Measurements from ENCODE around the gene CLEC3A.

The CLEC3A gene

DNA sequence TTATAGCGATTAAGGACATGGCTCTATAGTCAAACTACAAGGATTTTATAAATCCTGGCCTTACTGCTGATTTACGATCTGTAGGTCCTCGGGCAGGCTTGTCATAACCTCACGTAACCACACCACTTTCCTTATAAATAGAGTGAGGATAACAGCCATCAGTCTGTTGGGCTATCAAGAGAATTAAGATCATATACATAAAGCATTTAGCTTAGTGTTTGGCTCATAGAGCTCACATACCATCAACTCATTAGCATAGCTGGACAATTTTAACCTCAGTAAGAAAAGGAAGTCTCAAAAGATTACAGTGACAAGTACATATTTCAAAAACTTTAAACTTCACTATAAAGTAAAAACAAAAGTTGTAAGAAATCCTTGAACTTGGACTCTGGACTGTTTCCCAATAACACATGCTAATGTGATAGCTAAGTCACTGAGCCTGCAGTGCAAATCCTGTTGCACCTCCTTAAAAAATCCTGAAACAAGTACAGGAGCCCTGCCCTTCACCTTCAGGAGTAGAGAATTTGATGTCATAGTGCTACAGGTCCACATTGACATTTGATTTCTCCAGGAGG, 20.8 kb upstream of the CLEC3A start:
- TF ChIP-seq ZNF274 (IDR thresholded peaks at IDR 0.05; ENCODE audit: low read depth, low read length) = no peak
- H3K4me3 ChIP-seq (ENCODE audit: low read length) = no peak overlapping the region

DNA sequence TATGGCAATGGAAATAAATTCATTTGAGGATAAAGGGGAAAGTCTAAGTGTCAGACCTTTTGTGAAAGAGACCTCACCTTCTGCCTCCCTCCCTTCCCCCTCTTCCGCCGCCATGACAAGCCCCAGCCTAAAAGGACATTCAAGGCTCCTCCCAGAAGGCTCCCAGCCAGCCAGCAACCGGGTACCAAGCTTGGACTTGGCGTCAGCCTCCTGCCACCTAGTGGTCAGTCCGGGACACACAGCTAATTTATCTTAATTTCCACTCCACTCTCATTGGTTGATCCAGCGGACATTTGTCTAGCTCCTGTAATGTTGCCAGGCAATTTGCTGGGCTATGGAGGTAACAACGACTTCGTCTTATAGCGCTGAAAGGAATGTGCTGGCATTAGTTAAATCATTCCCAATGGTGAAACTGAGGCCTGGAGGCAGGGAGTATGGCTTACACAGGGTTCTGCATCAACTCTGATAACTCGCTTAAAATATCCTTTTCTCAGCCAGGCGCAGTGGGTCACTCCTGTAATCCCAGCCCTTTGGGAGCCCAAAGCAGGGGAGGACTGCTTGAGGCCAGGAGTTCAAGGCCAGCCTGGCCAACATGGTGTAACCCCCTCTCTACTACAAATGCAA, 19.3 kb upstream of the CLEC3A start:
- TF ChIP-seq ZNF274 (IDR thresholded peaks at IDR 0.05; ENCODE audit: low read depth, low read length) = no peak
- no peak overlapping the region for H3K4me3 ChIP-seq (ENCODE audit: low read length)

DNA sequence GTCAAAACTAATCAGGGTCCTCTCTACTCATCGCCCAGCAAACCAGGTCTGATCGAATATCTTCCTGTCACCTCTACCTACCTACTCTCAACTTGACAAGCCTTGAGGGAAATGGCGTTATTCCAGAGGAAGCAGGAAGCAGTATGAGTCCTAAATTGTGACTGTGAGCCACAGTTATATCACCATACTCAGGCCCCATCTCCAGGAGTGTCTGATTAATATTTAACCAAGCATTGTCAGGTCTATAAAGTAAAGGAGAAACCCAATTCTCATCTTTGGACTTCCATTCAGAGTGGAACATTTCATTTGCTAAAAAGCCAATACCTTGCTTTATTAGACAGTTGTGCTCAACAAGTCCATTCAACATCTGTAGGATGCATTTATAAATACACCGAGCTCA, 17.8 kb upstream of the CLEC3A start:
- TF ChIP-seq ZNF274 (IDR thresholded peaks at IDR 0.05; ENCODE audit: low read depth, low read length) = no peak
- no peak overlapping the region for H3K4me3 ChIP-seq (ENCODE audit: low read length)

DNA sequence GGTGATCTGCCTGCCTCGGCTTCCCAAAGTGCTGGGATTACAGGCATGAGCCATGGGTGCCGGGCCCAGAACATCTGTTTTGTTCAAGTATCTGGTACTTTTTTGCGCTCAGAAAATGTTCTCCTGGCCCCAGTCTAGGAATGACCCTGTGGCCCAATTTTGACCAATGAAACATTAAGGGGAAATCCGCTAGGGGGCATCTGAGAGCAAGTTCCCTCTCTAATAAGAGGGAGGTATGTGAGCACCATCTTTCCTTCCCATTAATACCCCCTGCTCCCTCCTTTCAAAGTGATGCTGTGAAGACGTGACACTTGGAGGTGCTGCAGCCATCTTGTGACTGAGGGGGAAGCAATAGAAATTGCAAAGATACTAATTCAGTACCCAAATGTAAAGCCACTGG, 16.5 kb upstream of the CLEC3A start:
- no peak overlapping the region for H3K4me3 ChIP-seq (ENCODE audit: low read length)
- TF ChIP-seq ZNF274 (IDR thresholded peaks at IDR 0.05; ENCODE audit: low read depth, low read length) = no peak

- no peak overlapping the region for H3K4me3 ChIP-seq (ENCODE audit: low read length)
- no peak for TF ChIP-seq ZNF274 (IDR thresholded peaks at IDR 0.05; ENCODE audit: low read depth, low read length)
Observed at GRCh38 chr16:78007121-78007520, 15.2 kb upstream of the CLEC3A start.

- no peak for TF ChIP-seq ZNF274 (IDR thresholded peaks at IDR 0.05; ENCODE audit: low read depth, low read length)
- no peak overlapping the region for H3K4me3 ChIP-seq (ENCODE audit: low read length)
Observed at GRCh38 chr16:78024159-78024558, 1.8 kb downstream of the CLEC3A start.

- TF ChIP-seq ZNF274 (IDR thresholded peaks at IDR 0.05; ENCODE audit: low read depth, low read length) = no peak
- H3K4me3 ChIP-seq (ENCODE audit: low read length) = no peak overlapping the region
Observed at GRCh38 chr16:78025631-78026030, 3.3 kb downstream of the CLEC3A start.

DNA sequence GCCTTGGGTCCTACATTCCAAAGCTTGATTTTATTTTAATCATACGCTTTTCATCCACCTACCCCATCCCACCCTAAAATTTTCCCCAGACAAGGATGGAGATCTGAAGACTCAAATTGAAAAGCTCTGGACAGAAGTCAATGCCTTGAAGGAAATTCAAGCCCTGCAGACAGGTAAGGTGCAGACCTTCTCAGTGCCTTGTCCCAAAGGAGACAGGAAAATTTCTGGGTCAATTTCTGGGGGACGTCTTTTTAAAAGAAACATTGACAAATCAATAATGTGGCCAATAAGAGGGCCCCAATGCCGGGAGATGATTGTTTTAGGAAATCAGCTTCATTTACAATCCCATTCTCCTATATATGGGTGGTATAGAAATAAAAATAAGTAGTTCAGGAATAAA, 5.7 kb downstream of the CLEC3A start:
- H3K4me3 ChIP-seq (ENCODE audit: low read length) = no peak overlapping the region
- no peak for TF ChIP-seq ZNF274 (IDR thresholded peaks at IDR 0.05; ENCODE audit: low read depth, low read length)

DNA sequence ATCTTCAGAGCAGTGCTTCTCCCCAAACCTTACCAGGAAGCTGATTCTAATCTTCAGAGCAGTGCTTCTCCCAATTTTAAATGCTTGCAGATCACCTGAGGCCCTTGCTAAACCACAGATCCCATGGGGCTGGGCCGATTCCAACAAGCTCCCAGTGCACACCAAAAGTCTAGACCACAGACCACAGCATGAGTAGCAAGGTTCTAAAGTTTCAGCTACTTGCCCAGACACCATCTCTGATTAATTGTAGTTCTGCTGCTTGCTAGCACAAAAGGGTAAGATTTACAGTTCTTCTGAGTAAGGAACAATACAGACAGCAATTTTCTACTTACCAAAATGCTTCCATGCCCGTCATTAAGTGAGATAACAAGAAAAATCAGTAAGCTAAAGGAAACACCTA, 12.2 kb downstream of the CLEC3A start:
- no peak overlapping the region for H3K4me3 ChIP-seq (ENCODE audit: low read length)
- no peak for TF ChIP-seq ZNF274 (IDR thresholded peaks at IDR 0.05; ENCODE audit: low read depth, low read length)

DNA sequence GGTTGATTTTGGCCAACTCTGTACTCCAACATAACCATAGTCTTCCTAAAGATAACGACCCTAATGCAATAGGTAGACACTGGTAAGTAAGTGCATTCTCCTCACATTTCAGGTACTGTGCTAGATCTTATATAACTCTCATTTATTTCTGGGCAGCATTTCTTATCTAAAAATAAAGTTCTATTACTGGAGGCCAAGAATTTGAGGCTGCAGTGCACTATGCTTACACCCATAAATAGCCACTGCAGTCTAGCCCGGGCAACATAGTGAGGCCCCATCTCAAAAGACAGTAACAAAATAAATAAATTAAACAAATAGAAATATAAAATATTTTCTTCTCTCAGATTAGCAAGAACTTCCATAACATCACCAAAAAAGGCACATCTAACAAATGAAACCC, 12.7 kb downstream of the CLEC3A start:
- no peak for TF ChIP-seq ZNF274 (IDR thresholded peaks at IDR 0.05; ENCODE audit: low read depth, low read length)
- H3K4me3 ChIP-seq (ENCODE audit: low read length) = no peak overlapping the region

DNA sequence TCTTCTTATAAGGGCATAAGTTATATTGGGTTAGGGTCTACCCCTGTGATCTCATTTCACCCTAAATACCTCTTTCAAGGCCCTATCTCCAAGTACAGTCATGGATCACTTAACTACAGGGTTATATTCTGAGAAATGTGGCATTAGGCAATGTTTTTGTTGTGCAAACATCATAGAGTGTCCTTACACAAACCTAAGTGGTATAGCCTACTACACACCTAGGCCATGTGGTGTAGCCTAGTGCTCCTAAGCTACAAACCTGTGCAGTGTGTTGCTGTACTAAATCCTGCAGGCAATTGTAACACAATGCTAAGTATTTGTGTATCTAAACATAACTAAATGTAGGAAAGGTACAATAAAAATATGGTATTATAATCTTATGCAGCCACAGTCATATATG, 18.0 kb downstream of the CLEC3A start:
- no peak for TF ChIP-seq ZNF274 (IDR thresholded peaks at IDR 0.05; ENCODE audit: low read depth, low read length)
- H3K4me3 ChIP-seq (ENCODE audit: low read length) = no peak overlapping the region

GRCh38 chr16:78045865-78046581, 23.7 kb downstream of the CLEC3A start:
- no peak overlapping the region for H3K4me3 ChIP-seq (ENCODE audit: low read length)
- TF ChIP-seq ZNF274 (IDR thresholded peaks at IDR 0.05; ENCODE audit: low read depth, low read length) = no peak

GRCh38 chr16:78048319-78048718, 26.0 kb downstream of the CLEC3A start:
- no peak for TF ChIP-seq ZNF274 (IDR thresholded peaks at IDR 0.05; ENCODE audit: low read depth, low read length)

DNA sequence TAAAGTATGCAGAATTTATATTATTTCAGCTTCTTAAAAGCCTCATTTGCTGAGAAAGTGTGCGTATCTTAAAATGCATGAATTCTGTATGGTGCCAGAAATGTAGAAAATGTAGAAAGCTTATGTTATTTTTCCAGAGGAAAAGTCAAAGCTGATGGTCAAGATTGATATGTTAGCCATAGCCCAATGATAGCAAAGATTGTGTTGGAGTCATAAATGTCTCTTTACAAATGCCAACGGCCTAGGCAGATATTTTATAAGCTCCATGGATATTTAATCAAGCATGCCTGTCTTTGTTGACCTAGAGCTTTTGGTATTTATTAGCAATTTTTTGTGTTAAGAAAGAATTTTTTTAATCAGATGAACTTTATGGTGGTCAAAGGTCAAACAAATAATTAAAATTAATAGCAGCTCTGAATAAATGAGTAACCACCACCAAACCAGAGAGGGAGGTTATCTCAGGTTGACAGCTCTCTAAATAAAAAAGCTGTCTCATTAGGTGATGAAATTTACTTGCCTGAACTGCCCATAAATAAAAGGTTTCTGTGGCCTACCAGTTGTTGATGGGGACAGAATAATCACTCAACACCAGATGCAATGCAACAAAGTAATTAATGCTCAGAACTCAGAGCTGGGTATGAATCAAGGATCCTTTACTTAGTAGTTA, 28.5 kb downstream of the CLEC3A start:
- no peak for TF ChIP-seq ZNF274 (IDR thresholded peaks at IDR 0.05; ENCODE audit: low read depth, low read length)
- H3K4me3 ChIP-seq (ENCODE audit: low read length) = no peak overlapping the region

More at GRCh38 chr16:78048319-78048718, 26.0 kb downstream of the CLEC3A start:
- H3K4me3 ChIP-seq (ENCODE audit: low read length) = no peak overlapping the region
